Right ventricle myocardium inferior (tissue), 1 donor: ENCODE measurements around the gene BMP7. TPM values are rescaled to one million over a fixed set of nuclear protein-coding genes. Genes with fewer than 3 reads are reported as not detected.
A peak's percentile ranks its signal among the peaks of the same experiment; 100 is the strongest.
"Not testable (repeated sequence)": the region's sequence is repeated elsewhere in the genome, so short reads cannot be mapped to it uniquely, and the experiment has no call there.

Source experiments
- ATAC-seq: fragments of 200-7000 bp; cut with Tn5 transposase; one replicate; pipeline ENCODE4 v1.9.1; 2020; ENCODE audit warnings: mild to moderate bottlenecking, moderate library complexity
- DNase-seq: peaks from one replicate; pipeline ENCODE4 v3.0.0; 2021; ENCODE audit errors: missing footprints
- intact Hi-C: fragments of 100-400 bp; cut with DNase I; formaldehyde crosslinking; loops from one replicate; pipeline ENCODE4 v1.11.0; 2022
- total RNA-seq: library from RNA; stranded (reverse); fragmentation: NEBNext Ultra II Directional; extraction: Animal tissue kit (Norgen Biotek cat#: 25700); gene quantifications from one replicate; pipeline ENCODE4 v1.2.1, GENCODE V29; 2021
- donor health status: DM: no; HTN: yes; CAD: no; lungs with severe emphysema.

The BMP7 gene
- total RNA-seq, 1 donor from 2014 or later = 27.2 TPM

GRCh38 chr20:57270204-57270984 is 4.0 kb upstream of the BMP7 start:
- ATAC-seq = no peak
- intact Hi-C loops = no loop called here
- DNase-seq = no peak

GRCh38 chr20:57269148-57269984 is 2.9 kb upstream of the BMP7 start:
- DNase-seq (no peak), ATAC-seq (no peak)
- intact Hi-C loops = no loop called here

GRCh38 chr20:57268399-57269076 is 2.1 kb upstream of the BMP7 start:
- intact Hi-C loops = no loop called here
- no peak for DNase-seq

DNA sequence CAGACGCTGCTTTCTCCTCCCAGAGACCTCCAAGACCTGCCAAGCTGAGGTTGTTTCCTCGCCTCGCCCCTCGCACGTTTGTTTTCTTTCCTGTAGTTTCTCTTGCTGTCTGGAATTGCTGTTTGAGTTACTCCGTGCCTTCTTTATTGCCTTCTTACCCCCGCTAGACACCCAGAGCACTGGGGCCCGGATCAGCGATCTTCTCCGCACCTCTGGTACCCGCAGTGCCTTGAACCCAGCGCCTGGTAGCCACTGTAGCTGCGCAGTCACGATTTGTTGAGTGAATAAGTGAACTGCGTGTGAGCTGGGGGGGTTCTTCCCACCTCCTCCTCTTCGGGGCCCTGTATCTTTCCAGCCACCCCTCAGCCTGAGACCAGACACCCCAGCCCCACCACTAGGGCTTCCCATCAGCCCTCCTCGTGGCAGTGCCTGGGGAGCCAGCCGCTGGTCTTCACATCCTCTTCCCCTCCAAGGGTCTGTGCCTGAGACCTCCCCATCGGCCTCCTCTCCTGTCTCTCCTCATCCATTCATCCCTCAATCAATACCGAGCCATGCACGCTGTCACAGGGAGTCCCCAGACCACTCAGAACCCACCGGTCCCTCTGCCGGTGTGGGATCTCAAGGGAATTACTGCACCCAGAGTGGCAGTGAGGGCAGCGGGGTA is 849 bp upstream of the BMP7 start:
- DNase-seq (no peak), ATAC-seq (no peak)
- intact Hi-C loops = no loop called here

More at GRCh38 chr20:57268399-57269076, 2.1 kb upstream of the BMP7 start:
- no peak for ATAC-seq

DNA sequence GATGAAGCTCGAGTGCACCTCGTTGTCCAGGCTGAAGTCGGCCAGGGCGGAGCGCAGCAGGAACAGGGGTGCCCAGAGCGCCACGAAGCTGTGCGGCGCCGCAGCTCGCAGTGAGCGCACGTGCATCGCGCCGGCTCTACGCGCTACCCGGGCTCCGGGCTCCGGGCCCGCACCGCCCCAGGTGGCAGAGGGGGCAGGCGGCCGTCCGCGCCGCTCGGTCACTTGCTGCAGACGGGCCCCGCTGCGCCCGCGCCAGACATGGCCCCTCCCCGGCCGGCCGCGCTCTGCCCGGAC is 497 bp downstream of the BMP7 start:
- intact Hi-C loops = no loop called here
- DNase-seq = no peak

GRCh38 chr20:57265336-57265996 is 975 bp downstream of the BMP7 start:
- intact Hi-C loops = no loop called here
- DNase-seq (no peak), ATAC-seq (peak; percentile 29)

More for the DNA sequence above, 497 bp downstream of the BMP7 start:
- peak; percentile 53 for ATAC-seq

GRCh38 chr20:57264908-57265335 is 1.5 kb downstream of the BMP7 start:
- intact Hi-C loops = loop anchor here (5.0 kb wide), 1 partner anchor 173 kb away; no protein-coding TSS in a partner anchor
- not testable (repeated sequence) for ATAC-seq, DNase-seq

DNA sequence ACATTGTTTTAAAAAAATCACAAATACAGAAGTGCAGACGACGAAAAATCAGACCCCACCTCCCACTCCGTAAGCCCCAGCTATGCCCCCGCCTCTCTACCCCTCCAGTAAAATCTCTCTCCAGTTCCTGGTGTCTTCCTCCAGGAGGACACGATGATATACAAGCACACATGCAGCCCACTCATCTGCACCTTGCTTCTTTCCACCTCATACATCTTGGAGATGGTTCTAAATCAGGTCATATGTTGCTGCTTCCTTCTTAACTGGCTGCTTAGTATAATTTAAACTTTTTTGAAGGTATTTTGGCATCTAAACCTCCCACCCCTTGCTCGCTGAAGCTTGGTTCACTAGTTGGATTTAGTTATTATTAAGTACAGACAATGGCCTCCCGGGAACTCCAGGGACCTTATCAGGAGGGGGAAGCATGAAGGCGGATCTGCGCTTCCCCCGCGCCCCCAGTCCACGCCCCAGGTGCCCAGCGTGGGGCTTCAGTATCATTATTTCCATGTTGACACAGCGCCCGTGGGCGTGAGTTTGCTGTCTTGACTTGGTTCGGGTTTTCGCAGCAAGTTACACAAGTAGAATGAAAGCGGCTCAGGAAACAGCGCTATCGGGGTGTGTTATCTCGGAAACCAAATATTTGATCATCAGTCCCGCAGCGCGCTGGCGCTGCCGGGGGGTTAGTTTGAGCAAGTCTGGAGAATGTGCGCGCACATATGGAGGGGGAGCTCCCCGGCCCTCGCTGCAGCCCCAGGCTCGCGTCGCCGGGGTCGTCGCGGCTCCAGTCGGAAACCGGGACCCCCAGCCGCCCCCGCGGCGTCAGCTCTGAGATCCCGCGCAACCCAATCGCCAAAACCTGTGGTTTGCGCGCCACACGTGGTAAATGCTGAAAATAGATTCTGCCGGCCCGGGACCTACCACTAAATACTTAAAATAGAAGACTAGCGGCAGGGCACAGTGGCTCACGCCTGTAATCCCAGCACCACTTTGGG is 2.3 kb downstream of the BMP7 start:
- ATAC-seq (peak; percentile 20), DNase-seq (no peak)
- intact Hi-C loops = loop anchor here (5.0 kb wide), 1 partner anchor 172 kb away; no protein-coding TSS in a partner anchor

DNA sequence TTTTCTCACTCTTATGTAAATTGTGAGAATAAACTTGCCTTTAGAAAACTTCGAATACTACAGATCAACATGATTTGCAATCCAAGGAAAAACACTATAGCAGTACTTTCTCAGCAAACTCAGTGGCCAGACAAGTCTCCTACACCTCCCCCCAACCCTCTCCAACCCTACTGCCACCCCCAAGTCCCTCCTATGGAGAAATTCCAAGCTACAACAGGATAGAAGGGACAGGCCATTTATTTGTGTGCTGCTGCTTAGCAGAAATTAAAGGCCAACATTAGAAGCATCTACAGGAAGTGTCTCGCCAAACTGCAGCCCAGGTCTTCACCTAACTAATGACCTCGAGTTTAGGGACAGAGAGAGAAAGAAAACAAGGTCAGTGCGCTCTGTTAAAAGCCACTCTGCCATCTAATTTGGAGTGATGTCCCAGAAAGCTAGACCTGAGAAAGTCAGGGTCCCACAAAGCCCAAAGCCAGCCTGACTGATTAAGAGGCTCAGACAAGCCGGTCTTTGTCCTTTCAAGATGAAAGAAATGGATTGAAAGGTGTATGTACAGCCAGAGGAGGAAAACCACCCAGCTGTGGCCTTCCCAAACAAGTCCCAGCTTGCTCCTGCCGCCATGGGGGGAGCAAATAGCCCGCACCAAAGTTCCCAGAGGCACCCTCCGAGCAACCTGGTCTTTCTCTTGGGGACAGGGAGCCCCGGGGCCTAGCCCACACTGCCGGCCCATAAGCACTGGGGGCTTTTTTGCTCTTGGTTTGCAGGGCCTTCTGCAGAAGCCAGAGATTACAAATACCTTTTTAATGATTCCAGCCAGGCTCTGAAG is 3.4 kb downstream of the BMP7 start:
- no peak for ATAC-seq
- no peak for DNase-seq
- intact Hi-C loops = loop anchor here (5.0 kb wide), 1 partner anchor 171 kb away; no protein-coding TSS in a partner anchor

- DNase-seq (no peak), ATAC-seq (no peak)
- intact Hi-C loops = loop anchor here (5.0 kb wide), 1 partner anchor 170 kb away; no protein-coding TSS in a partner anchor
These were observed 4.1 kb downstream of the BMP7 start for GRCh38 chr20:57262301-57262700.

DNA sequence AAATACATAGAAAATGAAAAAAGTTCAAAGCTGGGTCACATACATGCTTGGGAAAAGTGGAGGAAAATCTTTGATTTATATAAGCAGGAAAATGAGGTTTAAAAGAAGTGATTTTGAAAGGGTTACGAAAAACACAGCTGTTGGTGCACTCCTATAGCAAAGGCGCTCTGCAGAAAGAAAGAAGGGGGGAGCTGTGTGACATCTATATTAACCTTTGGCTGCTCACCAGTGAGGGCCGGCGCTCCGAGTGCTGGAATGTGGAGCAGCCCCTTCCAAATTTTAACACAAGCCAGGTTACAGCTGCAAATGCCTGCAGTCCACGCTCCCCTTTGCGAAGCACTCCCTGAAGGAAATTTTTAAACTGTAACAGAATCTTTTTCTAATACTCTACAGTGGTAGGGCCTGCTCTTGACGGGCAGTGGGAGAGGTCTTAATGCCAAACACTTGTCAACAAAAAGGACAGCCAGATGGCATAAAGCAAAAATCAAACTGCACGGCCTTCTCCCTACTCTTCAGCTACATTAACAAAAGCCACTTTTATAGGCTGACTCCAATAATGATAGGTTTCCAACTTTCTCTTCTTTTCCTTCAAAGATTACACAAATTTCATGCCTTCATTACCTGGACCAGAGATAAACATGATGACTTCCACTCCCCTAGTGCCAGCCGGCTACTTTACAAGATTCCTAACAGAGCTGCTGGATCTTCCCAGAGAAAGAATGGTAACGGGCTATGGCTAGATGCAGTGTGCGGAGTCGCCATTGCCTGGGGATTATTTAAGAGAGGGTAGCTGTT is 4.8 kb downstream of the BMP7 start:
- intact Hi-C loops = loop anchor here (2.0 to 5.0 kb wide), 2 partner anchors 99 to 169 kb away; no protein-coding TSS in a partner anchor
- peak; percentile 36 for ATAC-seq
- no peak for DNase-seq

DNA sequence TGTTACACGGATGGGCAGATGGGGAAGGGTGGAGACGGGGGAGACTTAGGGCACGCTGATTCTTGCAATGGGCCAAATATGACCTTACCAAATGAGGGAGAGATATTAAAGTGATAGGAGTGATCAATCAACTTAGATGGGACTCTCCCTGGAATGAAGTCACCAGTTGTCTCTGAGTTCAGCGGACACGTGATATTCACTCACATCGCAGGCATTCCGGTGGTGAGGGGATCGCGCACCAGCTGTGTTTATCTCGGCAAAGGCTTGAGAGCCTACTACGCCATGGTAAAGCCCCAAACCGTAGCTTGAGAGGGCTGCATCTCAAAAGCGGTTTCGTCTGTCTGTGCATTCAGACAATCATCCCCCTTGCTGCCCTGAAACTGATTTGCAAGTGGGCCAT is 5.5 kb downstream of the BMP7 start:
- no peak for ATAC-seq
- intact Hi-C loops = loop anchor here (2.0 to 5.0 kb wide), 2 partner anchors 98 to 169 kb away; no protein-coding TSS in a partner anchor
- DNase-seq = no peak

- intact Hi-C loops = loop anchor here (2.0 to 5.0 kb wide), 2 partner anchors 97 to 168 kb away; no protein-coding TSS in a partner anchor
- no peak for DNase-seq
- no peak for ATAC-seq
These were observed 6.2 kb downstream of the BMP7 start for GRCh38 chr20:57259938-57260921.
